AG09319 (cell line): ENCODE data around the gene OAT.

Experiments used
- DNase-seq: peaks from one replicate; pipeline ENCODE4 v3.0.0-alpha.2; 2010; ENCODE audit warnings: low read depth; ENCODE audit errors: extremely low read depth
- CTCF ChIP-seq: IDR thresholded peaks from 2 replicates; pipeline ENCODE4 v1.5.1; 2011; ENCODE audit warnings: low read depth, mild to moderate bottlenecking, inconsistent platforms, low read length, moderate library complexity

The OAT gene

DNA sequence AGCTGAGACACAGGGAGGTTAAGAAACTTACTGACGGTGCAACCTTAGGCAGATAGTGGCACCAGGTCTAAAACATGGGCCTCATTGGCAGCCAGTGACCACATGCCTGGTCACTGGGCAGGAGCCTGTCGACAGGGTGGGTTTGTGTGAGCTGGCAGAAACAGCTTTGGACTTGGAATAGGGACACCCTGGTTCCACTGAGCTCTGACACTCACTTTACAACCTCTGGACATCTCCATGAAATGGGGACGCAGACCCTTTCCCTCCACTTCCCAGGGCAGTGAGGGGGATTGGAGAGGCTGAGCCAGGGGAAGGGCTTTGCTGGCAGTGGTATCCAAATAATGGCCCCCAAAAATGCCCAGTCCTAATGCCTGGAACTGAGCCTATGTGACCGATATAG, 49.7 kb downstream of the OAT start:
- no peak for TF ChIP-seq CTCF
- no peak for DNase-seq

GRCh38 chr10:124367936-124368335, 50.8 kb downstream of the OAT start:
- TF ChIP-seq CTCF = no peak
- no peak for DNase-seq

DNA sequence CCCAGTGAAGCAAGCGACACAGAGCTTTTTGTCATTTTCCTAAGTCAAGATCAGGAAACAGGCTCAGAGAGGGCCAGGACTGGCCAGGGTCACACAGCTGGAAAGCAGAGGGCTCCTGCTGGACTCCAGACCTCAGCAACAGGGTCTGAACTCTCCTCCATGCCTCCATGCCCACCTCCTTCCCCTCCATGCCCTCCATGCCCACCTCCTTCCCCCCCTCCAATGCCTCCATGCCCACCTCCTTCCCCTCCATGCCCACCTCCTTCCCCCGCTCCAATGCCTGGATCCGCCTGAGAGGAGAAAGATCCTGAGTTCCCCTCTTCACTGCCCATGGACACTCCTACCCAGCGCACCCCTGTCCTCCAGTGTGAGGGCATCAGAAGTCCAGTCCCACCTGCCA, 51.3 kb downstream of the OAT start:
- TF ChIP-seq CTCF = no peak
- DNase-seq = no peak

DNA sequence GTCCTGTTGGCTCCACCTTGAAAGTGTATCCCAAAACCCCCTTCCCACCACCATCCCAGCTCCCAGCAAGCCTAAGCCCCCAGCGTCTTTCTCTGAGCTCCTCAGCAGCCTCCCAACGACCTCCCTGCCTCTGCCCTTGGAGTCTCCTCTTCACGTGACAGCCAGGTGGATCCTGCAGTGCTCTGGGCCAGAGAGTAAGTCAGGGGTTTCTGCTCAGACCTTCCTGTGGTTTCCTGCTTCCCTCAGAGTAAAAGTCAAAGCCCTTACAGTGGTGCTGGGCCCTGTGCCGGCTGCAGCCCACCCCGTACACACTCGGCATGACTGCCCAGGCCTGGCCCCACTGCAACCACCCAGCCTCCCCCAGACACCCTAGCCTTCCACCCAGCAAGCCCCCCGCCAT, 51.9 kb downstream of the OAT start:
- TF ChIP-seq CTCF = no peak
- no peak for DNase-seq

- TF ChIP-seq CTCF = no peak
- no peak for DNase-seq
Measured at GRCh38 chr10:124366343-124366742, 52.4 kb downstream of the OAT start.

DNA sequence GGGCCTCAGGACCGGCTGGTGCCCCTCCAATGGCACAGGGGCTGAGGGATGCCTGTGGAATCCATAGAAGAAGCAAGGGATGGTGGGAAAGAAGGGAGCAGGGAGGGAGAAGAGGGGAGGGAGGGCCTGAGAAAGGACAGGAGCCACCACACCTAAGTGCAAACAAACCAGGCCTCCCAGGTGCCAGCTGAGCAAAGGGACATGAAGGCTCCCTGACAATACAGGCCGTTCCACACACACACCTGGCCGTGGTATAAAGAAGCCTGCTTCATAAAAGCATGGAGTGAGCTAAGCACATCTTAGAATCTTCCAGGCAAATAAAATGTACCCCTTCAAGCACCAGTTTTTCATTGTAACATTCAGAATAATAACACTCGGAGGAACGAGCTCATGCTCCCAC, 54.0 kb downstream of the OAT start:
- no peak for TF ChIP-seq CTCF

GRCh38 chr10:124362568-124362967, 56.2 kb downstream of the OAT start:
- no peak for DNase-seq
- TF ChIP-seq CTCF = no peak

More for the DNA sequence above, 54.0 kb downstream of the OAT start:
- DNase-seq = no peak

GRCh38 chr10:124359336-124359832, 59.3 kb downstream of the OAT start:
- DNase-seq = no peak
- no peak for TF ChIP-seq CTCF
